NCI-H128 (cell line): ENCODE results near the gene LUZP2.

ENCODE experiments used
- DNase-seq: peaks from one replicate; lab custom pipeline; 2025; ENCODE audit not compliant: unreplicated experiment; lab: John Stamatoyannopoulos, UW

The LUZP2 gene

GRCh38 chr11:24496736-24497725, at the start of gene LUZP2:
LUZP2 (plus strand) TSS chr11:24497053.
- no peak for DNase-seq

DNA sequence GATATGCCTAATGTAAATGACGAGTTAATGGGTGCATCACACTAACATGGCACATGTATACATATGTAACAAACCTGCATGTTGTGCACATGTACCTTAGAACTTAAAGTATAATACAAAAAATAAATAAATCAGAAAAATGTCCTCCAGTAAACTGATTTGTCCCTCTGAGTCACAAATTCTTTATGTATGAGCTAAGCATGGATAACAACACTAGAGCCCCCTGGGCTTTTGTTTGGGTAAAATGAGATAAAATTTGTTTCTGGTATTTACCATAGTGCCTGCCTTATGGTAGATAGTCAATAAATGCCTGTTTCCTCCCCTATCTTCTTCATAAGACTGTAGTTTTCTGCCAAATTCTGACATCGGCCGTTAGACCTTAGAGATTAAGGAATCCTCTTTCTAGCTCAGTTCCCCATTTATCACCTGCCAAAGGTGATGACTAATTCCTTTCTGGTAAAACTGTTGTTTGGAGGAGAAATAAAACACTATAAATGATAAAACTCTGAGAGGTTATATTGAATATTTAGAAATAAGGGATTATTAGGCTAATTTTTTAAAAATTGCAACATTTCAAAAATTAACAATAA, 43.6 kb upstream of the LUZP2 start:
- no peak for DNase-seq

- no peak for DNase-seq
Measured at GRCh38 chr11:24457985-24458384, 38.9 kb upstream of the LUZP2 start.

GRCh38 chr11:24470431-24470830, 26.4 kb upstream of the LUZP2 start:
- DNase-seq = no peak

DNA sequence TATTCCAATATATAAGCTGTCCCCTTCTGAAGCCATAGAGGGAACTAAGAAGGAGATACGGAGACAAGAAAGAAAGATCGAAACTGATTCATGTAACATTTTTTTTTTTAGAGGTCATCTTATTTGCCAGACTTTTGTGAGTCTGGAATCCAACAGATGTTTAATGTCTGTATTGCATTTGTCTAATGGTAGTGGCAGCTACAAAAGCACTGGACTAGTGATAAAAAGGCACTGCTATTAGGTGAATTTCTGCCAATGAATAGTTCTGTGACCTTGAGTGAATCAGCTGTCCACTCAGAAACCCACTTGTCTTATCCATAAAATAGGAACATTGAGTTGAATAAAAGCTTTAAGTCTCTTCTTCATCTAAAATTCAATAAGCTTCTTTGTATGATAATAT, 25.8 kb upstream of the LUZP2 start:
- DNase-seq = no peak

- DNase-seq = no peak
Measured at GRCh38 chr11:24478718-24479117, 18.1 kb upstream of the LUZP2 start.

GRCh38 chr11:24489477-24489876, 7.4 kb upstream of the LUZP2 start:
- no peak for DNase-seq

GRCh38 chr11:24496386-24496735, 492 bp upstream of the LUZP2 start:
- no peak for DNase-seq

GRCh38 chr11:24497831-24498230, 978 bp downstream of the LUZP2 start:
- no peak for DNase-seq

DNA sequence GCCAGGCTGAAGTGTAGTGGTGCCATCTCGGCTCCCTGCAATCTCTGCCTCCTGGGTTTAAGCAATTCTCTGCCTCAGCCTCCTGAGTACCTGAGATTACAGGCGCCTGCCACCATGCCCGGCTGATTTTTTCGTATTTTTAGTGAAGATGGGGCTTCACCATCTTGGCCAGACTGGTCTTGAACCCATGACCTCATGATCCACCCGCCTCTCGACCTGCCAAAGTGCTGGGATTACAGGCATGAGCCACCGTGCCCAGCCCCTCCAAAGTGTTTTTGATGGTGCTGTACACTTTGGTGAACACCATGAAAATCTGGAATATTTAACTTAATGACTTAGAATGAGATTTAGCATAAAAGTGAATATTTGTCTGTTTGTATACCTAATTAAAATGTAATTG, 5.6 kb downstream of the LUZP2 start:
- DNase-seq = no peak

DNA sequence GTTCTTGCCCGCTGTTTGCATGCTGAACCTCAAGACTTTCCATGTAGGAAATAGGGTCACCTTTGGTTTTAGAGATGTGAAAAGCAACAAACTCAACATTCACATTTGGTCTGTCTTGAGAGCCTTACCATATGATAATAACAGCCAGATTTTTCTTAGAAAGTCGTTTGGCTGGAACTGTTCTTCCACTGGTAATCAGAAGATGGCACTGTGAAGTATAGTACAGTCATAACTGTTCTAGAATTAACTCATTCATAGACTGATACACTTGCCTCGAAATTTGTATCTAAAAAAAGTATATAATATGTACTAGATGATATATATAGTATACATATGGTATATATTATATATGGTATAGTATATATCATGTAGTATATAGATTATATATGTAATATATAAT, 12.3 kb downstream of the LUZP2 start:
- no peak for DNase-seq

DNA sequence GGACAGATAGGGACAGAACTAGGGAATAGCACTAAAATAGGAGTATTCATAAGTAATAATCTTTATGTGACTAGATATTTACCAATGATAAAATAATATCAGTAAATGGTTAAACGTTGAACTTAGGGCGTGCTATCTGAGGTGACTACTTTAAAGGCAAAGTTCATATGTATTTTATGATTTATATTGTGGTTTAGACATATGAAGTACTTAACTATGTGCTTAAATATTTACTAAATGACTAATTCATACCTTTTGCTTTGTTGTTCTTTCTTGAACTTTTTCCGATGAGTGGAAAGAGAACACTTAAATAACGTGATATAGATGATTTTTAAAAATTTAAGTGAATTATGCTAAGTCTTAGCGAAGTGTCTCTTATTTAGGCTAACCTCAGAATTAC, 14.7 kb downstream of the LUZP2 start:
- DNase-seq = no peak

- no peak for DNase-seq
Measured at GRCh38 chr11:24513479-24514218, 16.8 kb downstream of the LUZP2 start.

- no peak for DNase-seq
Measured at GRCh38 chr11:24514219-24514594, 17.4 kb downstream of the LUZP2 start.

DNA sequence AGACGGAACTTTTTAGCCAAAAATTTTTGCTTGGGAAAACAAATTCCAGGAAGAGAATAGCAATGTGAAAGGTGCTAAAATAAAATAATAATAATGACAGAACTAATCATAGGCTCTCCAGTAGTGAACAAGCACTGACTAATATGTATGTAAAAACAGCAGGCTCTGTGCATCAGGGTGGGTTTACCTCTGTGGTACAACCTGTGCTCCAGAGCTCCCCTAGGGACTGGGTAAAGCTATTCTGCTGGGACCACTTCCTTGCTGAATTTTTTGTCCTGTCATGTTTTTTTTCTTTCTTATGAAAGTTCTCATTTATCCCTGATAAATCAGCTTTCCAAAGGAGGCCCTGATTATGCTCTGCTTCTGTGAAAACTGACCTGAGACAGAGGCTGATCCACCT, 18.8 kb downstream of the LUZP2 start:
- DNase-seq = no peak

DNA sequence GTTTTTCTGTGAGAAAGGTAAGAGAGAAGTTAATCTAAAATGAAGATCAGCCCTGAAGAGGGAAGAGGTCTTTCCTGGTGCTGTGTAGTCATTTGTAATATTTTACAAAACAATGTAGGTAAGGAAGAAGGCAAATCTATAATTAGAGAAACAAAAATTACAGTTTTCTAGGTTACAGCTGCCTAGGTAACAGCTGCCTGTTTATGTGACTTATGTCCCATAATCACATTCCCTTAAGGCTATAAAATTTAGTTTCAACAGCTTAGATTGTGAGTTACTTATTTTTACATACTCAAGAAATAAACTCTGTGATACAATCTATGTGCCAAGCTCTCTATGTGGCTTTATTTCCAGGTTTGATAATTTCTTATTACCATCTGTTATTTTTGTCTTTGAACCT, 19.8 kb downstream of the LUZP2 start:
- no peak for DNase-seq

DNA sequence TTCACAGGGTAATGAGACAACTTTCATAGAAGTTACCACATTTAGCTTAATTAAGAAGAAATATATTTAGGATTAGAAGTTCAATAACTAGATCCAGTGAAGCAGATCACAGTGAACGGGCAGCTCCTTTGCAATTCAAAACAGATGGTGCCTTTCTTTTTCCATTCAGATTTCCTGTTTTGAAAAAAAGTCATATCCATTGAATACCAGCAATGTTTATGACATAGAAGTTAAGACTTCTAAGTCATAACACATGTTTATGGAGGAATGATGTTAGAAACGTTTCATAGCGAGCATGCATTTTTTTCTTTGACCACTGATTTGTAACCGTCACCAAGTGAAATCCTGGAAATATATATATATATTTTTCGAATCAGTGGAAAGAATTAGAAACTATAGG, 24.7 kb downstream of the LUZP2 start:
- DNase-seq = no peak

DNA sequence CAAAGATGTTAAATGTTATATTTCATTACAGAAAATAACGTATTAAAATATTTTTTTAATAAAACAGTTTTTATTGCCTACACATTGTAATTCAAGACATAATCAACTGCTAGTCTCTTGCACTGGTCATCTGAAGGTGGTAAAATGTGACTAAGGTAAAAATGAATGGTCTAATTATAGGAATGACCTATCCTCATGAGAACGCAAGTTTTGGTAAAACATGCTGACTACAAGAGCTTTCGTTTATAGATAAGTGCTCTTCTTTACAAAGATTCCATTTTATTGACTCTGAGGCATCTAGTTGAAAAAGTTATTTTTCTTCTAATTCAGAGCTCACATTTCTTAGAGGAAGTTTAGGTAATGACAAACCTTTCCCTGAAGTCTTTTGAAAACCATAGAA, 27.3 kb downstream of the LUZP2 start:
- DNase-seq = no peak

GRCh38 chr11:24531528-24531927, 34.7 kb downstream of the LUZP2 start:
- DNase-seq = no peak

GRCh38 chr11:24543771-24544170, 46.9 kb downstream of the LUZP2 start:
- DNase-seq = no peak

DNA sequence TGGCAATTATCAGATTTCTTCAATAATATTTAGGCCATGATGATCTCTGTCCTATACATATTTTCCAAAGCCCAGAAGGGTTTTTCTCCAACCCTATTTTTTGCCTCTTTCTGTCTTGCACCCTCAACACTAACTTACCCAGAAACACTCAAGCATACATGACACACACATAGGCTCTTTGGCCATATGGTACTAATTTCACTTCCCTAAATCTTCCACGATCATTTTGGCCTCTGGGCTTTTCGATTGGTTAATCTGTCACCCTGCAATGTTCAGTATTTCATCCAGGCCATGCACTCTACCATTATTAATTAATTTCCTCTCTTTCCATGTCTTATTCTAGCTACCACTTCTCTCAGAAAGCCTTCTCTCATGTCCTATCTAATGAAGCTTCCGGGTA, 59.8 kb downstream of the LUZP2 start:
- no peak for DNase-seq

DNA sequence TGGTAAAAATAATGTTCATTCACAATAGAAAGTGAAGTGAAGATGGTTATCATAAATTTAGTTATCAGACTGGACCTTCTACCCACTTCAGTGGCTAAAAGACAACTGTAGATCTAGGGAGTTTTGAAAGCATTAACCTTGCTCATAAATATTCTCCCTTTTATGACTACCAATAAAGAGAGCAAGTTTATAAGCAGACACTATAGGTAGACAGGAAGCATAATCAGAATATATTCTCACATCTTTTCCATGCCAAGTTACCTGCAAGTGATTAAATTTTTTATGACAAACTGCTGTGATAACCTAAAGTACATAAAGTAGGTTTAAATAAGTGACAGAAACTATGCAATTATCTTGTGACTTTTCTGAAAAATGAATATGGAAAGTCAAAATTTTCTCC, 62.5 kb downstream of the LUZP2 start:
- no peak for DNase-seq
